Left lung (tissue), 10 donors: ENCODE data around the gene MECR. TPM values are rescaled to one million over a fixed set of nuclear protein-coding genes. Genes with fewer than 3 reads are reported as not detected.

Experiments used
- ATAC-seq: fragments of 200-7000 bp; cut with Tn5 transposase; one replicate; pipeline ENCODE4 v1.9.1; 2020; ENCODE audit warnings: moderate library complexity
- DNase-seq, 4 donors: peaks; one replicate each; pipeline ENCODE4 v3.0.0-alpha.2; 2013 to 2020
- H3K27ac ChIP-seq, 2 donors: fragments of 200-600 bp; sonication (generic) in 1 of 2; one replicate each; pipeline versions ENCODE4 v1.5.0 to v1.8.0; 2020 to 2021
- H3K27me3 ChIP-seq, 2 donors: fragments of 200-600 bp; sonication (generic) in 1 of 2; one replicate each; pipeline versions ENCODE4 v1.5.0 to v1.8.0; 2020 to 2021
- H3K36me3 ChIP-seq, 2 donors: fragments of 200-600 bp; sonication (generic) in 1 of 2; one replicate each; pipeline versions ENCODE4 v1.5.0 to v1.8.0; 2020 to 2021
- H3K4me1 ChIP-seq, 2 donors: fragments of 200-600 bp; one replicate each; pipeline ENCODE4 v1.8.0; 2021
- H3K4me3 ChIP-seq, 2 donors: fragments of 200-600 bp; sonication (generic) in 1 of 2; one replicate each; pipeline versions ENCODE4 v1.5.0 to v1.8.0; 2020 to 2021; ENCODE audit warnings: mild to moderate bottlenecking in 1 of 2
- H3K9me3 ChIP-seq, 2 donors: fragments of 200-600 bp; sonication (generic) in 1 of 2; one replicate each; pipeline versions ENCODE4 v1.5.0 to v1.8.0; 2020 to 2021
- CTCF ChIP-seq, 2 donors: fragments of 200-600 bp; sonication (generic) in 1 of 2; IDR thresholded peaks; one replicate each; pipeline versions ENCODE4 v1.5.0 to v1.8.0; 2021; ENCODE audit warnings: antibody characterized with exemption in 2 of 2
- intact Hi-C, 2 donors: fragments of 100-400 bp; cut with DNase I; formaldehyde crosslinking; loops; one replicate each; pipeline versions ENCODE4 v1.11.2 to v1.14.2; 2022
- polyA plus RNA-seq, 6 donors: library from polyadenylated mRNA; unstranded; fragments of 120-200 nt; gene quantifications; one replicate each; pipeline ENCODE4 v1.2.1, GENCODE V29; 2013; ENCODE audit not compliant: insufficient read length in 6 of 6
- total RNA-seq, 2 donors: library from RNA; stranded (reverse); fragmentation: NEBNext Ultra II Directional; extraction: Animal tissue kit (Norgen Biotek cat#: 25700); gene quantifications; one replicate each; pipeline ENCODE4 v1.2.1, GENCODE V29; 2021
- donor health status: DM: no; HTN: yes; CAD: no.
- donor health status: DM: no; HTN: no; CAD: no.

MECR gene
- total and polyA plus RNA-seq, 8 donors = 19.2 to 40.2 (median 30.3) TPM

GRCh38 chr1:29232387-29232786, 1.7 kb upstream of the MECR start:
- ATAC-seq (no peak), DNase-seq (no peak)
- H3K36me3 ChIP-seq = no peaks in the 10 kb centered on the region
- no peak for TF ChIP-seq CTCF (IDR thresholded peaks at IDR 0.05)
- intact Hi-C loops = no loop called here
- H3K27ac ChIP-seq = no peak overlapping the region
- H3K4me3 ChIP-seq = no peak overlapping the region
- peaks cover 0 to 17% of the 10 kb centered on the region in 2 donors for H3K27me3 ChIP-seq
- no peaks in the 10 kb centered on the region for H3K9me3 ChIP-seq
- H3K4me1 ChIP-seq = peaks cover 0 to 24% of the 10 kb centered on the region in 2 donors

- TF ChIP-seq CTCF (IDR thresholded peaks at IDR 0.05) = no peak
- ATAC-seq (no peak), DNase-seq (no peak)
- intact Hi-C loops = no loop called here
- Histone ChIP-seq H3K36me3 (no peaks in the 10 kb centered on the region), H3K4me3 (peak overlapping the region; percentile 84 to 94), H3K27me3 (peaks cover 0 to 7% of the 10 kb centered on the region in 2 donors), H3K4me1 (peaks cover 0 to 15% of the 10 kb centered on the region in 2 donors), H3K9me3 (no peaks in the 10 kb centered on the region), H3K27ac (peak overlapping the region in 1 of 2 donors; percentile 68)
Measured at GRCh38 chr1:29230204-29230552, 556 bp downstream of the MECR start.

DNA sequence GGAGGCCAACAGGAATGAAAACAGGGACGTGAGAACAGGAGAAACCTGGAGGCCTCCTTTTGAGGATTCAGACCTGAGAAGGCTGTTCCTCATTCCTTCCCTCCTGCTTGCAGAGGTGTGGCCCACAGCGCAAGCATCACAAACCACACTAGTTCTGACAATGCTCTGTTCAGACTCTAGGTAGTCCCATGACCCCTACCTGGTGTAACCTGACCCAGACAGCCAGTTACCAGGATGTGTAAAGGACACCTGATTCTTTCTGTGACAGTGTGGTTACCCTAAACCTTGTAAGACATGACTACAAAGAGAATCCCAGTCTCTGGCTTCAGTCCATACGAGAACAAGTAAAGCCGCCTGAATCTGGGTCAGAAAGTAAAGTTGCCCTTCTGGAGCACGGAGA, 3.2 kb downstream of the MECR start:
- no peak for ATAC-seq
- intact Hi-C loops = no loop called here

GRCh38 chr1:29225361-29225760, 5.4 kb downstream of the MECR start:
- intact Hi-C loops = no loop called here
- no peak overlapping the region for H3K4me3 ChIP-seq

More for the DNA sequence above, 3.2 kb downstream of the MECR start:
- no peaks in the 10 kb centered on the region for H3K9me3 ChIP-seq
- H3K4me1 ChIP-seq = peaks cover 0 to 15% of the 10 kb centered on the region in 2 donors
- H3K27ac ChIP-seq = no peak overlapping the region
- H3K4me3 ChIP-seq = no peak overlapping the region
- no peaks in the 10 kb centered on the region for H3K27me3 ChIP-seq
- TF ChIP-seq CTCF (IDR thresholded peaks at IDR 0.05) = no peak
- peaks cover 0 to 8% of the 10 kb centered on the region in 2 donors for H3K36me3 ChIP-seq
- no peak for DNase-seq

GRCh38 chr1:29224356-29224837, 6.3 kb downstream of the MECR start:
- Histone ChIP-seq H3K27me3 (no peaks in the 10 kb centered on the region), H3K27ac (no peak overlapping the region), H3K4me1 (peaks cover 0 to 4% of the 10 kb centered on the region in 2 donors), H3K9me3 (no peaks in the 10 kb centered on the region), H3K36me3 (peaks cover 0 to 10% of the 10 kb centered on the region in 2 donors), H3K4me3 (no peak overlapping the region)
- intact Hi-C loops = no loop called here
- DNase-seq (no peak), ATAC-seq (no peak)
- no peak for TF ChIP-seq CTCF (IDR thresholded peaks at IDR 0.05)

More at GRCh38 chr1:29225361-29225760, 5.4 kb downstream of the MECR start:
- no peak for DNase-seq
- H3K27me3 ChIP-seq = no peaks in the 10 kb centered on the region
- peaks cover 0 to 10% of the 10 kb centered on the region in 2 donors for H3K36me3 ChIP-seq
- no peak for TF ChIP-seq CTCF (IDR thresholded peaks at IDR 0.05)
- H3K9me3 ChIP-seq = no peaks in the 10 kb centered on the region
- no peak for ATAC-seq
- no peak overlapping the region for H3K27ac ChIP-seq
- H3K4me1 ChIP-seq = peaks cover 0 to 13% of the 10 kb centered on the region in 2 donors
